Measurements from ENCODE around the gene DDX55.

DNA sequence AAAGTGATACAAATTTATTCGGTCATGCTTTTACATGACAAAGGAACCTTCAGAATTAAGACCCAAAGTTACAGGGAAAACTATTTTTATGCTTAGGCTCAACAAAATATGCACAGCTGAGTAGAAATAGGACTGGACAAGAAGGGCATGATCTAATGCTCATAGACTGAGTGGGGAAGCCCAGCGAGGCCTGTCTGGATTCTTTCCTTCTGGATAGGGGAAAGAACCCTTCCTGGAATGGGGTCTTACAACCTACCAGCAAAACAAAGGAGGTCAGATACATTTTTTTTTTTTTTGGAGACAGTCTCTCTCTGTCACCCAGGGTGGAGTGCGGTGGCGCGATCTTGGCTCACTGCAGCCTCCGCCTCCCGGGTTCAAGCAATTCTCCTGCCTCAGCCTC lies 2.2 kb upstream of the DDX55 start:
- TF ChIP-seq CTCF (conservative IDR thresholded peaks at IDR 0.05 in 1 of 2, IDR thresholded peaks at IDR 0.05 in 1 of 2; ENCODE audit: low read depth in 1 of 2, low read length in 2 of 2): no peak
- no peak for TF ChIP-seq EZH2 (IDR thresholded peaks at IDR 0.05; ENCODE audit: low read length, missing control alignments)

Data from fibroblast of lung (primary cell).